ENCODE data around the gene TNNC1. TPM values are rescaled to one million over a fixed set of nuclear protein-coding genes. Genes with fewer than 3 reads are reported as not detected.

Gene TNNC1
- total and polyA plus RNA-seq, 9 of the 15 experiments (the other 6 are each of a cell fraction or from before 2014, with no cell fraction given) = 0.08 to 0.85 (median 0.42) TPM; not detected in 4

DNA sequence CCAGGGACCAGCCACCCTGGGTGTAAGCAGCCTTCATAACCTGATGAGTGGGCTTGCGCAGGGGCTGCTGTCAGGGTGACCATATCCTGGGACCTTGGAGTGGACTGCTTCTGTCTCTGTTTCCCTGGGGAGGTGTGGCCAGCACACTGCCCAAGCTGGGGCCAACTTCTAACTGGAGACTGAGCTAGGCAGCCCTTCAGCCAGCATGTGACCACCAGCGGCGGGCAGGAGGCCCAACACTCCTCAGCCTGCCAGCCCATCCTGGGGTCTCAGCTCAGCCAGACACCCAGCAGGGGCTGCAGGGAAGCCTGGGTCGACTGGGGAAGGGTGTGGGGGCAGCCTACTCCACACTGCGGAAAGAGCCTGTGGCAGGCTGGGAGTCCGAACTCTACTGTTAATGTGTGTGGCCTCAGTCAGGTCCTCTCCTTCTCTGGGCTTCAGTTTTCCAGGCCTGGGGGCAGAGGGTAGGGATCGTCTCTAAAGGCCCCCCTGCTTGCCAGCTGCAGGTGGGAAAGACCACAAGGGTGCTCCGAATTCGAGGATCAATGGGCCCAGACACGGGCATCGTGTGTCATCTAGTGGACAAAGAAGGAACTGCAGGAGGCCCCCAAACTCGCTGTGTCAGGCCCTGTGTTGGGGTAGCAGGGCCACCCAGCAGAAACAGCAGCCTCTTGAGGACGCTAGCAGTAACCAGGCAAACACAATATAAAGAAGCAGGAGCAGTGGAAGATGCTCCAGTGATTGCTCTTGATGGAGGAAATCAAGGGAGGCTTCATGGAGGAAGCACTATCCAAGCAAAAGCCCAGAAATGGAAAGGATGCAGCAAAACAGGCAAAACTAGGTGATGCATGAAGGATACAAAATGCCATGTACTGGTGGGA lies 7.0 kb downstream of the TNNC1 start:
- POLR2A ChIA-PET = interaction anchor here (0.6 to 1.3 kb wide), 2 partner anchors 34 to 78 kb away, joined by 3 read pairs; no protein-coding TSS in a partner anchor
- DNase-seq (ENCODE audit: extremely low read depth in 1 of 4, low spot score in 3 of 4) (peak; percentile 62 to 75 (median 68)), ATAC-seq (peak; percentile 77), FAIRE-seq (peak; percentile 88)
- Histone ChIP-seq H3K27ac (ENCODE audit: extremely low read depth, low read depth, low read length) (no peak overlapping the region), H3K4me2 (ENCODE audit: insufficient read depth, low read length) (no peak overlapping the region), H3K27me3 (ENCODE audit: control insufficient read depth in 2 of 2, insufficient read depth in 2 of 2, low read length in 2 of 2) (peaks cover 0 to 4% of the 10 kb centered on the region in 2 experiments; a peak in 1 of 5 replicates), H3K79me2 (ENCODE audit: control insufficient read depth, insufficient read depth, low read length) (no peaks in the 10 kb centered on the region), H4K20me1 (replicated peaks; ENCODE audit: control insufficient read depth, insufficient read depth, low read length) (no peaks in the 10 kb centered on the region), H3K9me3 (replicated peaks; ENCODE audit: control insufficient read depth, insufficient read depth, low read depth, low read length) (no peaks in the 10 kb centered on the region), H3K36me3 (ENCODE audit: control insufficient read depth, insufficient read depth, low read length) (no peaks in the 10 kb centered on the region), H2AFZ (ENCODE audit: low read depth, low read length) (0 out of 2 replicates have a peak overlapping the region, but pooled peaks have one; percentile 23), H3K4me3 (no peak overlapping the region), H3K9ac (ENCODE audit: insufficient read depth in 1 of 2, low read depth in 2 of 2, low read length in 2 of 2) (no peak overlapping the region), H3K9me1 (ENCODE audit: control insufficient read depth, insufficient read depth, low read length) (no peaks in the 10 kb centered on the region), H3K4me1 (replicated peaks in 1 of 2; ENCODE audit: control insufficient read depth in 2 of 2, insufficient read depth in 2 of 2, low read length in 2 of 2) (peaks cover 0 to 36% of the 10 kb centered on the region in 2 experiments; a peak in 2 of 5 replicates)
- intact Hi-C loops (cut with micrococcal nuclease) = loop anchor here (1.0 to 5.0 kb wide), 5 partner anchors 19 to 445 kb away; no protein-coding TSS in a partner anchor
- CTCF ChIA-PET (ENCODE audit: low intra/inter-chr PET ratio) = interaction anchor here (0.9 to 2.2 kb wide), 4 partner anchors 19 to 203 kb away, joined by 3 to 7 read pairs (median 6); no protein-coding TSS in a partner anchor
- in situ Hi-C loops (cut with MboI) = loop anchor here (10.0 kb wide), 1 partner anchor 152 kb away; no protein-coding TSS in a partner anchor
- BruUV-seq (replicated peaks) = no TSS peak
- 35% methylated on average over 12 of the region's 13 CpGs for WGBS (ENCODE audit: insufficient coverage, low coverage, missing lambda C conversion rate)
- no peak for TF ChIP-seq HLTF (IDR thresholded peaks at IDR 0.05)
- no peak for TF ChIP-seq ZNF24 (IDR thresholded peaks at IDR 0.05)
- TF ChIP-seq, protein P1, sequence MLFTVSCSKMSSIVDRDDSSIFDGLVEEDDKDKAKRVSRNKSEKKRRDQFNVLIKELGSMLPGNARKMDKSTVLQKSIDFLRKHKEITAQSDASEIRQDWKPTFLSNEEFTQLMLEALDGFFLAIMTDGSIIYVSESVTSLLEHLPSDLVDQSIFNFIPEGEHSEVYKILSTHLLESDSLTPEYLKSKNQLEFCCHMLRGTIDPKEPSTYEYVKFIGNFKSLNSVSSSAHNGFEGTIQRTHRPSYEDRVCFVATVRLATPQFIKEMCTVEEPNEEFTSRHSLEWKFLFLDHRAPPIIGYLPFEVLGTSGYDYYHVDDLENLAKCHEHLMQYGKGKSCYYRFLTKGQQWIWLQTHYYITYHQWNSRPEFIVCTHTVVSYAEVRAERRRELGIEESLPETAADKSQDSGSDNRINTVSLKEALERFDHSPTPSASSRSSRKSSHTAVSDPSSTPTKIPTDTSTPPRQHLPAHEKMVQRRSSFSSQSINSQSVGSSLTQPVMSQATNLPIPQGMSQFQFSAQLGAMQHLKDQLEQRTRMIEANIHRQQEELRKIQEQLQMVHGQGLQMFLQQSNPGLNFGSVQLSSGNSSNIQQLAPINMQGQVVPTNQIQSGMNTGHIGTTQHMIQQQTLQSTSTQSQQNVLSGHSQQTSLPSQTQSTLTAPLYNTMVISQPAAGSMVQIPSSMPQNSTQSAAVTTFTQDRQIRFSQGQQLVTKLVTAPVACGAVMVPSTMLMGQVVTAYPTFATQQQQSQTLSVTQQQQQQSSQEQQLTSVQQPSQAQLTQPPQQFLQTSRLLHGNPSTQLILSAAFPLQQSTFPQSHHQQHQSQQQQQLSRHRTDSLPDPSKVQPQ (CRISPR knock-in tag; IDR thresholded peaks at IDR 0.05; ENCODE audit: borderline replicate concordance) = no peak
- TF ChIP-seq GTF2F1 (IDR thresholded peaks at IDR 0.05; ENCODE audit: low read depth, low read length) = no peak
- peak; percentile 32; the same call in 1 of the 2 replicates for TF ChIP-seq L3MBTL2 (IDR thresholded peaks at IDR 0.05)
- TF ChIP-seq ZNF668 (CRISPR knock-in tag; IDR thresholded peaks at IDR 0.05) = no peak
- TF ChIP-seq TSC22D4 (tag; IDR thresholded peaks at IDR 0.05) = no peak
- TF ChIP-seq ATF1 (CRISPR knock-in tag; IDR thresholded peaks at IDR 0.05) = no peak
- TF ChIP-seq ATF1 (tag; IDR thresholded peaks at IDR 0.05) = no peak

Measured in K562 (cell line).